ENCODE measurements around the gene DEFB131A. TPM values are rescaled to one million over a fixed set of nuclear protein-coding genes. Genes with fewer than 3 reads are reported as not detected.
"Not testable (repeated sequence)": the region's sequence is repeated elsewhere in the genome, so short reads cannot be mapped to it uniquely, and the experiment has no call there.

DEFB131A gene, protein sequence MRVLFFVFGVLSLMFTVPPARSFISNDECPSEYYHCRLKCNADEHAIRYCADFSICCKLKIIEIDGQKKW
- total RNA-seq: not detected
- not detected for polyA plus RNA-seq

DNA sequence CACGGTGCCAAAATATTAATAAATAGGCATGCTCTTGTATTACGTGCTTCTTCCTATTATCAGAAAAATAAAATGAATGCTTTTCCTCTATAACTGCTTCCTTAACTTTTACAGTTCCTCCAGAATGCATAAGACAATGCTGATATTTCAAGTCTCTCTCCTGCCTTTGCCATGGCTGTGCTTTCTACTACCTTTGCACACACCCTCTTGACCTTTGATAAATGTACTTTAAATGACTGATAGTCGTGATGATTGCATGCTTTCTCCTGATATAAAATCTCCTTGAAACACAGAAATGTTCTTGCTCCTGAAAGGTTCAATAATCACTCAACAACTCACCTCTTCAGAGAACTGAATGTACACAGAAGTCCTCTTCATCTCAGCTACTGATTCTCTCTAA lies at the start of gene DEFB131A:
TSS of gene DEFB131A (plus strand) at position 301 of the 400 bp plus-strand sequence. CDS start 120 bp downstream, outside the sequence.
- DNase-seq; H3K36me3 Mint-ChIP-seq; H3K9me3 ChIP-seq (ENCODE audit: control insufficient read depth in 2 of 2, low read length in 2 of 2); H3K9me3 Mint-ChIP-seq; H3K27ac Mint-ChIP-seq; H3K27me3 Mint-ChIP-seq; ATAC-seq (ENCODE audit: low read depth in 2 of 2); H3K4me1 ChIP-seq (ENCODE audit: control insufficient read depth, insufficient read depth, low read length, poor library complexity, severe bottlenecking); H3K27ac ChIP-seq (ENCODE audit: insufficient read depth, low read length, poor library complexity, severe bottlenecking); H3K4me3 ChIP-seq (ENCODE audit: low read depth, low read length); H3K4me1 Mint-ChIP-seq; H3K27me3 ChIP-seq (ENCODE audit: control insufficient read depth, insufficient read depth, low read length); H3K36me3 ChIP-seq (ENCODE audit: control insufficient read depth, insufficient read depth, low read length): not testable (repeated sequence)
- H3K4me3 Mint-ChIP-seq: peak within 1 kb of the TSS in 1 of 4 donors; percentile 7

DNA sequence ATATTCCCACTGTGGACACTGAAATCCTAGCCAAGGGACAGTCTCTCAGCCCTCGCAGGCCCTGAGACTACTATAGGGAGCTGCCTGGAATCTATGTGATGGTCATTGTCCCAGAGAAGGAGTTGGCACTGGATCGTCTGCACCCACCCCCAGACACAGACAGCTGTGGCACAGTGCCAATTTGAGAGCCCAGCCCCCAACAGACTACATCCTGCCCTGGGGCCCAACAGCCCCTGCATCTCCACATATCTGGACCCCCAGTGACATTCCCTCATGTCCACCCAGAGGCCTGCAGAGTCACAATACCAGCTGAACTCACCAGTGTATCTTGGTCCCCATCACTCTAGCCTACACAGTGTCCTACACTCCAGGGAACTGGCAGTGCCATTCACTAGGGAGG lies 38.4 kb upstream of the DEFB131A start:
- H3K4me1 Mint-ChIP-seq; H3K27ac ChIP-seq (ENCODE audit: insufficient read depth, low read length, poor library complexity, severe bottlenecking); ATAC-seq (ENCODE audit: low read depth in 2 of 2); H3K27ac Mint-ChIP-seq; H3K27me3 ChIP-seq (ENCODE audit: control insufficient read depth, insufficient read depth, low read length); H3K4me3 ChIP-seq (ENCODE audit: low read depth, low read length); H3K27me3 Mint-ChIP-seq; H3K4me3 Mint-ChIP-seq; H3K9me3 Mint-ChIP-seq; H3K4me1 ChIP-seq (ENCODE audit: control insufficient read depth, insufficient read depth, low read length, poor library complexity, severe bottlenecking); H3K9me3 ChIP-seq (ENCODE audit: control insufficient read depth in 2 of 2, low read length in 2 of 2); H3K36me3 Mint-ChIP-seq; H3K36me3 ChIP-seq (ENCODE audit: control insufficient read depth, insufficient read depth, low read length); DNase-seq: not testable (repeated sequence)

DNA sequence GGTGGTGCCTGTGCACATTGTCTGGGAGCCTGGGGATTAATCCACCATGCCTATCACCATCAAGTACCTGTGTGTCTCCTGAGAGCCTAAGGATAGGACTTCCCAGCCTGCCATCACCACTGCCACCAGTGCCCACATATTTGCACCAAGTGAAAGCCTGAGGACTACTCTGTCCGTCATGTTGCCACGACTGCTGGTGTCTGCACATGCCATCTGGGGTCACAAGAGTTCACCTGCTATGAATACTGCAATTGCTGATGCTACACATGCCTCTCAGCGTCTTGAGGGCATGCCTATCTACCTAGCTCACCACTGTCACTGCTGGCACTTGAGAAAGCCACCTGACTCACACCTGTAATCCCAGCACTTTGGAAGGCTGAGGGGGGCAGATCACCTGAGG lies 37.7 kb upstream of the DEFB131A start:
- not testable (repeated sequence) for H3K27ac Mint-ChIP-seq; ATAC-seq (ENCODE audit: low read depth in 2 of 2); H3K36me3 Mint-ChIP-seq

DNA sequence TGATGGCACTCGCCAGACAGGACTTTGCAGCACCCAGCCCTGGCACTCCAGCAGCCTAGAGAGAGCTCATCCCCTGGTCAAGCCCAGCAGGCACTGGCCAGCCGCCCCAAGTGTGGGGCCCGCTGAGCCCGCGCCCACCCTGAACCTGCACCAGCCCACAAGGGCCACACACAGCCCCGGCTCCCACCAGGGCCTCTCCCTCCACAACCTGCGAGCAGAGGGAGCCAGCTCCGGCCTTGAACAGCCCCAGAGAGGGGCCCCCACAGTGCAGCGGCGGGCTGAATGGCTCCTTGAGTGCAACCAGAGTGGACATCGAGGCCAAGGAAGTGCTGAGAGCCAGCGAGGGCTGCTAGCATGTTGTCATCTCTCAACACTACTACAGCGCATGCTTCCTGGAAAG lies 34.4 kb upstream of the DEFB131A start:
- Histone ChIP-seq H3K27me3 (ENCODE audit: control insufficient read depth, insufficient read depth, low read length) (no peaks in the 10 kb centered on the region), H3K4me1 (ENCODE audit: control insufficient read depth, insufficient read depth, low read length, poor library complexity, severe bottlenecking) (no peaks in the 10 kb centered on the region), H3K9me3 (ENCODE audit: control insufficient read depth in 2 of 2, low read length in 2 of 2) (no peaks in the 10 kb centered on the region), H3K27ac (ENCODE audit: insufficient read depth, low read length, poor library complexity, severe bottlenecking) (no peak overlapping the region), H3K36me3 (ENCODE audit: control insufficient read depth, insufficient read depth, low read length) (no peaks in the 10 kb centered on the region), H3K4me3 (ENCODE audit: low read depth, low read length) (no peak overlapping the region)
- Mint-ChIP-seq H3K9me3 (peaks cover 0 to 9% (median 6%) of the 10 kb centered on the region in 7 donors), H3K27me3 (no peaks in the 10 kb centered on the region), H3K4me1 (no peaks in the 10 kb centered on the region), H3K36me3 (no peaks in the 10 kb centered on the region), H3K27ac (no peak overlapping the region), H3K4me3 (no peak overlapping the region)
- no peak for ATAC-seq (ENCODE audit: low read depth in 2 of 2)
- DNase-seq: no peak

More for the DNA sequence above, 37.7 kb upstream of the DEFB131A start:
- H3K4me3 Mint-ChIP-seq; H3K27me3 Mint-ChIP-seq; DNase-seq; H3K4me1 Mint-ChIP-seq; H3K27me3 ChIP-seq (ENCODE audit: control insufficient read depth, insufficient read depth, low read length); H3K9me3 ChIP-seq (ENCODE audit: control insufficient read depth in 2 of 2, low read length in 2 of 2); H3K4me3 ChIP-seq (ENCODE audit: low read depth, low read length); H3K27ac ChIP-seq (ENCODE audit: insufficient read depth, low read length, poor library complexity, severe bottlenecking); H3K9me3 Mint-ChIP-seq; H3K36me3 ChIP-seq (ENCODE audit: control insufficient read depth, insufficient read depth, low read length); H3K4me1 ChIP-seq (ENCODE audit: control insufficient read depth, insufficient read depth, low read length, poor library complexity, severe bottlenecking): not testable (repeated sequence)

DNA sequence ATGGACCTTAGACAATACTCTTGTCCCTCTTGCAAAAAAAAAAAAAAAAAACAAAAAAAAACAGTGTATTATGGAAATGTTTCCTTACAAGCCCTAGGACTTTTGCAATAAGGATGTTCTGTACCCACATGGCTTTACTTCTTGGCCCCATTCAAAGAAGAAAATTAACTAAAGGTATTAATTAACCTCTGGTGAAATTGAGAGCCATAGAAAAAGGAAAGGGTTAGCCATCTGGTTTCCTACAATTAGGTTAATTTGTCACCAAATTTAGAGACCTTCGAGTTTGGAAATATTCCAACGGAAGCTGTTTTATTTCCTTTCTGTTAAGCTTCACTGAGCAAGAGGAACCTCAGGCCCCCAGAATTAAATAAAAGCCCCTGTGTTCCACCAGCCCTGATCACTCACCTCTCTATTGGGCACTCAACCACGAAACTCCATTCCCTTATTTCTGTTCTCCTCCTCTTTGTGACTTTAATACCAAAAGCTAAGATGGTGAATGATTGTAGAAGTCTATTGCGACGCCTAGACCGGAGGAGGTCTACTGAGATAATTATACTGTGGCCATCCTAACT lies 22.2 kb upstream of the DEFB131A start:
- not testable (repeated sequence) for H3K4me1 ChIP-seq (ENCODE audit: control insufficient read depth, insufficient read depth, low read length, poor library complexity, severe bottlenecking); DNase-seq; H3K27ac Mint-ChIP-seq; H3K4me1 Mint-ChIP-seq; H3K27me3 ChIP-seq (ENCODE audit: control insufficient read depth, insufficient read depth, low read length); H3K4me3 ChIP-seq (ENCODE audit: low read depth, low read length); H3K27me3 Mint-ChIP-seq; H3K36me3 Mint-ChIP-seq; H3K9me3 ChIP-seq (ENCODE audit: control insufficient read depth in 2 of 2, low read length in 2 of 2); H3K36me3 ChIP-seq (ENCODE audit: control insufficient read depth, insufficient read depth, low read length); H3K4me3 Mint-ChIP-seq; H3K27ac ChIP-seq (ENCODE audit: insufficient read depth, low read length, poor library complexity, severe bottlenecking); ATAC-seq (ENCODE audit: low read depth in 2 of 2); H3K9me3 Mint-ChIP-seq

DNA sequence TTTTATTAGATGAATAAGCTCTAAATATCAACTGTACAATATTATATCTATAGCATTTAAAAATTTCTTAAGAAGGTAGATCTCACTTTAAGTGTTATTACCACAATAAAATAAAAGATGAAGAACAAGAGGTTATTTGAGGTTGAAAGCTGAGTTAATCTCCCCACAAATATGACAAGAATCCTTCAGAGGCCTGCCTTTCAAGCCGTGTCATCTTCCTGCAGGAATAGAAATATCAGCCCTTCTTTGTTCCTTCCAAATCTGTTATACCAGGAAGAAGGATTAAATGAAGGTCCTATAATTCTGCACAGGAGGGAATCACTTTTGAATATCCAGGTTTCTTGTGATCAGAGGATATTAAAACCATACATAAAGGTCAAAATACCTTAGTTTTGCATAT lies 18.3 kb upstream of the DEFB131A start:
- not testable (repeated sequence) for DNase-seq; H3K36me3 Mint-ChIP-seq; H3K27ac ChIP-seq (ENCODE audit: insufficient read depth, low read length, poor library complexity, severe bottlenecking); H3K4me3 Mint-ChIP-seq; H3K4me1 Mint-ChIP-seq; H3K9me3 Mint-ChIP-seq; H3K27me3 ChIP-seq (ENCODE audit: control insufficient read depth, insufficient read depth, low read length); H3K27ac Mint-ChIP-seq; H3K27me3 Mint-ChIP-seq; H3K36me3 ChIP-seq (ENCODE audit: control insufficient read depth, insufficient read depth, low read length); H3K9me3 ChIP-seq (ENCODE audit: control insufficient read depth in 2 of 2, low read length in 2 of 2); H3K4me3 ChIP-seq (ENCODE audit: low read depth, low read length); ATAC-seq (ENCODE audit: low read depth in 2 of 2); H3K4me1 ChIP-seq (ENCODE audit: control insufficient read depth, insufficient read depth, low read length, poor library complexity, severe bottlenecking)

DNA sequence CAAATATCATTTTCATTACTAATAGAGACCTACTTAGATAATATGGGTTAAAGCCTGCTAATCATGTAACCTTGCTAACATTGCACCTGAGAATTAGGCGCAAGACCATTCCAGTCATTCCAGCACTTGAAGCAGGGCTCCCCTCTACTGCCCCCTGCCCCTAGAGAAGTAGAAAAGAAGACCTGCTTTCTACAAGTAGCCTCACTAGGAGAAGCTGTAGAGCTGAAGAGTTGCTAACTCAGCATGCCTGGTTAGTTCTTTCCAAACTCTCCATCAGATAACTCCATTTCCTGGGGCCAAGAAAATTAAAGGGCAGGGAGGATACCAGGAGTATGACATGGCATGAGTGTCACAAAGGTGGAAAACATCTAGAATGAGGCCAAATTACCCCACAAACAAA lies 14.2 kb upstream of the DEFB131A start:
- H3K27me3 ChIP-seq (ENCODE audit: control insufficient read depth, insufficient read depth, low read length); H3K9me3 ChIP-seq (ENCODE audit: control insufficient read depth in 2 of 2, low read length in 2 of 2); H3K9me3 Mint-ChIP-seq; H3K27me3 Mint-ChIP-seq; H3K36me3 ChIP-seq (ENCODE audit: control insufficient read depth, insufficient read depth, low read length); H3K27ac ChIP-seq (ENCODE audit: insufficient read depth, low read length, poor library complexity, severe bottlenecking); H3K4me3 ChIP-seq (ENCODE audit: low read depth, low read length); H3K27ac Mint-ChIP-seq; DNase-seq; H3K4me3 Mint-ChIP-seq; H3K4me1 Mint-ChIP-seq; ATAC-seq (ENCODE audit: low read depth in 2 of 2); H3K4me1 ChIP-seq (ENCODE audit: control insufficient read depth, insufficient read depth, low read length, poor library complexity, severe bottlenecking); H3K36me3 Mint-ChIP-seq: not testable (repeated sequence)

DNA sequence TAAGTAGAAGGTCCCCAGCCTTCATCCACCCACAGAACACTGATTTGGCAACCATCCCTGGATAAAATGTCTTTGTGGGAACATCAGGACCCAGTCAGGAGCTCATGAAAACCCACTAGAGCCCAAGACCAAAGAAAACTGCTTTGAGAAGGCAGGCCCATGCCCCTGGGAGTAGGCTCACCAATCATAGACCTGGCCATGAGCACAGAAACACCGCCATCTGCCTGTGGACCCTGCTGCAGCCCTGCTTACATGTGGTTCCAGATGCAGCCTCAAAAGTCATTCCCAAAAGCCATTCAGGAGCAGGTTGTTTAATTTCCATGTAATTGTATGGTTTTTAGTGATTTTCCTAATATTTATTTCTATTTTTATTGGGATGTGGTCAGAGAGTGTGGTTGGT lies 10.9 kb upstream of the DEFB131A start:
- not testable (repeated sequence) for H3K9me3 Mint-ChIP-seq; H3K36me3 ChIP-seq (ENCODE audit: control insufficient read depth, insufficient read depth, low read length); DNase-seq; H3K4me3 ChIP-seq (ENCODE audit: low read depth, low read length); H3K27me3 ChIP-seq (ENCODE audit: control insufficient read depth, insufficient read depth, low read length); H3K9me3 ChIP-seq (ENCODE audit: control insufficient read depth in 2 of 2, low read length in 2 of 2); H3K4me3 Mint-ChIP-seq; ATAC-seq (ENCODE audit: low read depth in 2 of 2); H3K27me3 Mint-ChIP-seq; H3K4me1 Mint-ChIP-seq; H3K36me3 Mint-ChIP-seq; H3K27ac Mint-ChIP-seq; H3K27ac ChIP-seq (ENCODE audit: insufficient read depth, low read length, poor library complexity, severe bottlenecking); H3K4me1 ChIP-seq (ENCODE audit: control insufficient read depth, insufficient read depth, low read length, poor library complexity, severe bottlenecking)

Measured in CD4-positive, CD25-positive, alpha-beta regulatory T cell (primary cell).